Measurements from ENCODE around the gene LAMB3.
"Not testable (repeated sequence)": the region's sequence is repeated elsewhere in the genome, so short reads cannot be mapped to it uniquely, and the experiment has no call there.

Gene LAMB3

DNA sequence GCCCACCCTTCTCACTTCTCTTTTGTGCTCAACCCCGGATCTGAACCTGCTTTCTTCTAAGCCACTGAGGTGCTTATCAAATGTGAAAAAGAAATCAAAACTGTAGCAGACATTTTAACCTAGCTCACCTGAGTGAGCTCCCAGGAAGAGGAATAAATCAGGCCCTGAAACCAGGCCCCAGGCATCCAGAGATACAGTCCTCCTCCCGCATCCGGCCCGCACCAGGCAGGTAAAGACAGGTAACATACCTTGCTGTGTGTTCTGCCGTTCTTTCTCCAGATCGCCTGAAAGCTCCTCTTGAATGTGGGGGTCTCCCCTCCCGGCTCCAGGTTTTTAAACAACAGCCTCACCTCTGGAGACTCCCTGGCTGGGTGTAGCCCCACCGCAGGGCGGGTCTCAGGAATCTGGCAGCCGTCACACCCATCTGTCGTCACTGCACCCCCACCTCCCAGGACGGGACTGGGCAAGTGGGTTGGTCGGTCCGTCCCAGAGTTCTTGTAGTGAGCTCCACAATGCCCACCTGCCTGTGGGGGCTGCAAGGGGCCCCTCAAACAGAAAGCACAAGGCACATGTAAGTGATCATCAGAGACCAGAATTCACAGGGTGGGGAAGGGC, at the start of gene LAMB3:
TSS of gene LAMB3 (minus strand) at position 305 of the 615 bp plus-strand sequence. CDS start 1,481 bp downstream, outside the sequence.
- no peak for DNase-seq (ENCODE audit: low read depth, low spot score)

DNA sequence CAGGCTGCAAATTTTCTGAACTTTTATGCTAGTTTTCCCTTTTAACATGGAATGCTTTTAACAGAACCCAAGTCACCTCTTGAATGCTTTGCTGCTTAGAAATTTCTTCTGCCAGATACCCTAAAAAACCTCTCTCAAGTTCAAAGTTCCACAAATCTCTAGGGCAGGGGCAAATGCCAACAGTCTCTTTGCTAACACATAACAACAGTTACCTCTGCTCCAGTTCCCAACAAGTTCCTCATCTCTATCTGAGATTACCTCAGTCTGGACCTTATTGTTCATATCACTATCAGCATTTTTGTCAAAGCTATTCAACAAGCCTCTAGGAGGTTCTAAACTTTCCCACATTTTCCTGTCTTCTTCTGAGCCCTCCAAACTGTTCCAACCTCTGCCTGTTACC, 48.5 kb upstream of the LAMB3 start:
- not testable (repeated sequence) for DNase-seq (ENCODE audit: low read depth, low spot score)

DNA sequence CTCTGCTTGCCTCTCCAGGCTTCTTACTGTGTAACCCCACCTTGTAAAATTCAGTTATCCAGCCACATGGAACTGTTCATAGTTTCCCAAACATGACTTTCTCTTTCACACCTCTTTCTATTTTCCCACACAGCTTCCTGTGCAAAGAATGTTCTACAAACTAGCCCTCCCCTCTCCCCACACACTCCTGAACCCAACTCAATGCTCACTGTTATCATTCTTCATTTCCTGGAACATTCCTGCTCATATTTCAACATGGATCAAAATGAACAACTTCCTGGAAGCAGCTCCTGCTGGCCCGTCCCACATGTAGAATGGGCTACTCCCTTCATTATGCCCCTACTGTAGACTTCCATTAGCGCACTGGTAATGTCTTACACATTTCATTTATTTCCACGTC, 44.9 kb upstream of the LAMB3 start:
- DNase-seq (ENCODE audit: low read depth, low spot score), result no peak

DNA sequence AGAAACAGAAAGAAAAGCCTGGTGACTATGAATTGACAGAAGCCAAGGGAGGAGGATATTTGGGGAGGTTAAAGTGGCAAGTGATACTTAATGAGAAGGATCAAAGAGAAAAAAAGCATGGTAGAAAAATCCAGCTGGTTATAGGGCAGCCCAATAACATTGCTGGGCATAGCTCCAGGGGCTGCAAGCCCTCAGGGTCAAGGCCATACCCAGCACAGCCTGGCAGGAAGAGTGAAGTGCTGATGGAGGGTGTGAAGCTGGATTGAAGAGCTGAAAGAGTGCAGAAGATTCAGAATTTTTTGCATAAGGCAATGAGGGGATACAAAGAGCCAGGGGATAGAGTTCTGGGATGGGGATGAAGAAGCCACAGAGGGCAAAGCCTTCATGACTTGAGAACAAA, 44.4 kb upstream of the LAMB3 start:
- DNase-seq (ENCODE audit: low read depth, low spot score), result no peak

DNA sequence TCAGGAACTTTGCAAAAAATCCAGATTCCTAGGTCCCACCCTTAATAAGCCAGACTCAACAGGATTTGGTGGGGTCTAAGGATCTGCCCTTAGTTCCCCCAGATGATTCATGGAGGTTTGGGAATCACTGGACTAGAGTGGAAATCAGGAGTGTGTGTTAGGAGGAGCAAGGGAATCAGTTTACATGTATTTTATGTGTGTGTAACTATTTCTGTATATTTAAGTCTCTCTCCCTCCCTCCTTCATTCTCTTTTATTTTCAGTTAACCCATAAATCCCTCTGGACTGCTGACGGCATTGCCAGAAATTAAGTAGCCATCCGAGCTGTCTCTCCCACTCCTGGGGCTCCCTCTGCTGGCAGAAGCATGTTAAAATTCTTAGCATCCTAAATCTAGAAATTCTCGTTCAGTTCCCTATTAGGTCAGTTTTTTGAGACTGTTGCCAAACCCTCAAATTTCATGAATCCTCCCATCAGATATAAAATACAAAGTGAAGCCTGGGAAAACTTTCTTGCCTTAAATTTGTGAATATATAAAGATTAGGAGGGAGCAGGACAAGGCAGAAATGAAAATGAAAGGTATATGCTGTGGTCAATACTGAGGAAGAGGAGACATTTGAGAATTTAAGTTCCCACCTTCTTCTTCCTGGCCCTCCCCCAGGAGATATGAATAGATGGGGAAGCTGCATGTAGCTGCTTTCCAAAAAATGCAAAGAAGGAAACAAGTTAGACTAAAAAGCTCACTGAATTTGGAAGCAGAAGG, 40.7 kb upstream of the LAMB3 start:
- peak; percentile 84 for DNase-seq (ENCODE audit: low read depth, low spot score)

DNA sequence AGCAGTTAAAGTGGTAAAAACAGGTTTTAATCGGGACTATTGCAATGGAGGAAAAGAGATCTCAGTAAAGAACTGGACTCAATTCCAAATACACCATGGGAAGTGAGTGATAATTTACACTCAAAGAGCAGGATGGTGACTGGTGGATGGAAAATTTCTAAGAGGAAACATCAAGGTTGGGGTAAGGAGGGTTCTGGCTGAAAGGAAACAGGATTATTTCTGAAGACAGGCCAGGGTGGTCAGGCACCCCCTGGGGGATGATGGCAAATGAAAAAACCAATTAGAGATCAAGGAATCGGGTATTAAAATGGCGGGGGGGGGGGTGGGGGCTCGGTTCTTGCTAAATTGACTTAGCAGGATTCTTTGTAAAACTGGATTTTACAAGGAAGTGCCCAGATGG, 40.1 kb upstream of the LAMB3 start:
- no peak for DNase-seq (ENCODE audit: low read depth, low spot score)

DNA sequence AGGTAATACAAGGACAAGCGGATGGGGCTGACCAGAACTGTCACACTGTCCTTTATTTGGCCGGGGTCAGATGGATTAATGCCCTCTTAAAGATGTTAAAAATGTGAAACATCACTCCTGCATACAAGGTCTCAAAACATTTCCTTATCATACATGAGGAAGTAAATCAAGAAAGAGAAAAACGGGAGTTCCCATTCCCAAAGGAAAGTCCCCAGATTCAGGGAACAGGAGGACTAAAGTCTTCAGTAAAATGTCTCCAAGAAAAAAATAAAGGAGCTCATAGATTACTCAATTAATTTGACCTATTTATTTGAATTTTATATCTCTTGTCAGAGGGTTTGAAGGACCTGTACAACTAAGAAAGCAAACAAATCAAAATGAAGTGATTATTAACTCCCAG, 39.0 kb upstream of the LAMB3 start:
- DNase-seq (ENCODE audit: low read depth, low spot score), result no peak

DNA sequence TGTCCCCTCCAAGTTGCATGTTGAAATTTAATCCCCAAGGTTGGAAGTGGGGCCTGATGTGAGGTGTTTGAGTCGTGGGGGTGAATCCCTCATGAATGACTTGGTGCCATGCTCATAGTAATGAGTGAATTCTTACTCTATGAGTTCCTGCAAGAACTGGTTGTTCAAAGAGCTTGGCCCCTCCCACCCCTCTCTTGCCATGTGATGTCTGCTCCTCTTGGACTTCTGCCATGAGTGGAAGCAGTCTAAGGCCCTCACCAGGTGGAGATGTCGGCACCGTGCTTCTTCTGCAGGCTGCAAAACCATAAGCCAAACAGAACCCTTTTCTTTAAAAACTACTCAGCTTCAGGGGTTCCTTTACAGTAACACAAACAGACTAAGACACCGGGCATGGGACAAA, 37.3 kb upstream of the LAMB3 start:
- DNase-seq (ENCODE audit: low read depth, low spot score), result no peak

DNA sequence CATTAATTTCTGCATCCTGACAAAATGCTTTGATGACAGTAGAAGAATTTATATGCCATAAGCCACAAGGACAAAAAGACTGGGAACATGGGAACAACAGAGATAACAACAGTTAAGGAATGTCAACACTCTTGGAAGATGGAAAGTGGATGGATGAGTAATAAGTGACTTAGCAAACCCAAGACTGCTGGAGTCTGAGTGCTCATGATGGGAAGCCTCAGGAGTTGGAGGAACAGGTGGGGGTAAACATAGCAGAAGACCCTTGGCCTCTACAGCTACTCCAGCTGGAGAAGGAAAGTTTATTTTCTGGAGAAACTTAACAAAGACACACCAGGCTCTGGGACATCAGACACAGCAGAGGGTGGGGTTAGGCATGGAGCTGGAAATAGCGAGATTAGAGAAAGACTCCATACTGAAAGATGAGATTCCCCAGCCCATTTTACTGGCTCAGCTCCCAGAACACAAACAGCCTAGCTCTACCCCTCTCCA, 36.6 kb upstream of the LAMB3 start:
- peak; percentile 12 for DNase-seq (ENCODE audit: low read depth, low spot score)

DNA sequence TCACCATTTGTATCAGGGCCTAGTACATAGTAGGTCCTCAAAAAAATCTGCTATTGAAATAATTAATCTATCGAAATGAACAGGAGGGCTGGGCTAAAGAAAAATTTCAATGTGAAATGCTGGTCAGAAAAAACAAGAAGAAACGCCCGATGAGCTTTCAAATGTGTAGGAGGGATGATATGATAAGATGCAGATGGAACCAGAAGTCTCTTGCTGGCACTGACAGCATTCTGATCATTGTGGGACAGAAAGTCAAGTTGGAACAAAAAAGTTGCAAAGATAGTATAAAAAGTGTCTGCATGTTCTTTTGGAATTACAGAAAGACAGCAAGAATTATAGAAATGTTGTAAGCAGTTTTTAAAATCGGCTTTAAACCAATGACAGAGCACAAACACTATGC, 34.1 kb upstream of the LAMB3 start:
- DNase-seq (ENCODE audit: low read depth, low spot score), result no peak

DNA sequence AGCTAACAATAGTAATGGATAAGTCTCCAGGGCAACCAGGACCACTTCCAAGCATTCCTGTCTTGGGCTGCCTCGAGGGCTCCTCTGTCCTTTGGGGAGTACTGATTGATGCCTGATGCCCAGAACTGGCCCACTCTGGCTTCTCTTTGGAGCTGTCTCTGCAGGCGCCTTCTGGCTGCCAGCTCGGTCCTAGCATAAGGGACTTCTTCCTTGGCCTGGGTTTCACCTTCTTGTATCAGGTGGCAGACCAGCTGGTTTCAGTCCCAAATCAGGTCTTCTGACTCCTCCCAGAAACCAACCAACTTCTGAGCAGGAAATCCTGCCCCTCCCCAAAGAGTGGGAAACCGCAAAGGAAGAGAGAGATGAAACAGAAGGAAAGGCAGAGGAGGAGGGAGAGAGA, 33.6 kb upstream of the LAMB3 start:
- DNase-seq (ENCODE audit: low read depth, low spot score), result no peak

DNA sequence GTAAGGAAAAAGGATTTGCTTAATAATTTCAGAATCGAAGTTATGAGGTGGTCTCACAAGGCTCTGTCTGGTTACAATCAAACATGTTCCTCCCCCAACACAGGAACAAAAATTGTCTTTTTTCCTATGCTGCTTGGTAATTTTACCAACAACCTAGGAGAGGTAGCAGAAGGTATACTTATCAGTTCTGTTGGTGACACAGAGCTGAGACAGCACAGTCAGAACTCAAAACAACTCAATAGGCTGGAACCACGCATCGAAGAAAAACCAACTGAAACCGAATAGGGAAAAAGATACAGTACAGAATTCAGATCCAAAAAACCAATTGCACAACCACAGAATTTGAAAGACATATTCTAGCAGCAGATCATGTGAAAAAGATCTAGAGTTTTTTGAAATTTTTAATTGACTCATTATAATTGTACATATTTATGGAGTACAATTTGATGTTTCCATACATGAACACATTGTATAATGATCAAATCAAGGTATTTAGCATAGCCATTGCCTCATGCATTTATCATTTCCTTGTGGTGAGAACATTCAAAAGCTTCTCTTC, 26.8 kb upstream of the LAMB3 start:
- no peak for DNase-seq (ENCODE audit: low read depth, low spot score)

DNA sequence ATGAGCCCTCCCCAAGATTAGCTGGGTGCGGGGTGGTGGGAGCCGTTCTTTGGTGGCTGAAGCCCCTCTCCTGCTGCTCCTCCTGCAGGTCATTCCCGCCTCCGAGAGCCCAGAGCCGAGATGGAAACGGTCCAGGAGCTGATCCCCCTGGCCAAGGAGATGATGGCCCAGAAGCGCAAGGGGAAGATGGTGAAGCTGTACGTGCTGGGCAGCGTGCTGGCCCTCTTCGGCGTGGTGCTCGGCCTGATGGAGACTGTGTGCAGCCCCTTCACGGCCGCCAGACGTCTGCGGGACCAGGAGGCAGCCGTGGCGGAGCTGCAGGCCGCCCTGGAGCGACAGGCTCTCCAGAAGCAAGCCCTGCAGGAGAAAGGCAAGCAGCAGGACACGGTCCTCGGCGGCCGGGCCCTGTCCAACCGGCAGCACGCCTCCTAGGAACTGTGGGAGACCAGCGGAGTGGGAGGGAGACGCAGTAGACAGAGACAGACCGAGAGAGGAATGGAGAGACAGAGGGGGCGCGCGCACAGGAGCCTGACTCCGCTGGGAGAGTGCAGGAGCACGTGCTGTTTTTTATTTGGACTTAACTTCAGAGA, 23.4 kb upstream of the LAMB3 start:
- peak; percentile 59 for DNase-seq (ENCODE audit: low read depth, low spot score)

DNA sequence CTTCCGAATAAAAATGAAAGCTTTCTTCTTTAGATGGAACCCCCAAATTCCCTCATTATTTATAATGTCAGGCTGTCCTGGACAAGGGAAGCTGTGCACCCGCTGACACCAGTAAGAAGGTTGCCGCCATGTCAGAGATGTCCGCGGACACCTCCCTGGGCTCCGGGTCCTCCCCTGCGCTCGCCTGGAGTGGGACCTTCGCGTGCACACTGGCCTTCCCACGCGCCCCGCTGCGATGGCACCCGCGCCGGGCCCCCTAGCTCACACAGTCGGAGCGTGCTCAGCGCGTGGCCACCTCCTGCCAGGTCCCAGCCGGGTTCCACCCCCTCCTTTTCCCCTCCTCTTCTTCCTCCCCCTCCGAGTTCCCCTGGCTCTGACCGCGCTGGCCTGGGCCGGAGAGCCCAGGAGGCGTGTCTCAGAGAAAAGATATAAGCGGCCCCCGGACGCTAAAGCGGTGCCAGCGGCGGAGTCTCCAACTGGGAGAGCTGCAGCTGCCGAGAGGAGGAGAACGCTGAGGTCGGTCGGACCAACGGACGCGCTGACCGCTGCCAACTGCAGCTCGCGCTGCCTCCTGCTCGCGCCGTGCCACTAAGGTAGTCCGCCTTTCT, 22.8 kb upstream of the LAMB3 start, which contains the start of gene G0S2:
TSS of gene G0S2 (plus strand) at position 456 of the 608 bp plus-strand sequence. CDS start 273 bp downstream, outside the sequence.
- DNase-seq (ENCODE audit: low read depth, low spot score), result peak; percentile 66

DNA sequence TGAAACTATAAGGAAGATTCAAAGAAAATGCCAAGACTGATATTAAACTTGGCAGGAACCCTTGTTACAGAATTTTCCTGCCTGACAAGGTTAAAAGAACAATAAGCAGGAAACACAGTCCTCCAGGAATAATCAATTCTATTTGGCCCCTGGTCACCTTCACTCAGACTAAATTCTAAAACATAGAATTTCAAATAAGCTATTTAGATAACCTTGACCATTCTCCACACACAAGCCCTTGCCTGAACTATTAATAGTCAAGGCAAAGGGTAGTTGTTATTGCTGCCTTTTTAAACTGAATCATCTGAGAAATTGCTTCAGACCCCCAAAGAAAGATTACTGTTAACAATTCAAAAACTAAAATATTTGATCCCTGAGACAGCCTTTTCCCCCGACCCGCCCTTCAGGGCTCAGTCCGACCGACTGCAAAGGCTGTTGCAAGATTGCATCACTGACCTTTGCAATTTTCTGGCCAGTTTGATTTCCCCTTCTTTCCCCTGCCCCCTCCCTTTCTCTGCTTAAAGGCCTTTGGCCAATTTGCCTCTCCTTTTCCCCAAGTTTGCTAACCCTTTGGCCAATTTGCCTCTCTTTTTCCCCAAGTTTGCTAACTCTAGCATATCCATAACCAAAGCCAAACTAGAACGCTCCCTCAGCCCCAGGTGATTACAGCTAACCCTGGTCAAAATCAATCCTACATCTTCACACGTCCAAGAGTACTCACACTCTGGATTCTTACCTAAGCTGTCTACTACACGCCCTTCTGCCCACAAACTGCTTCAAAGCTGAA, 21.6 kb upstream of the LAMB3 start:
- no peak for DNase-seq (ENCODE audit: low read depth, low spot score)

DNA sequence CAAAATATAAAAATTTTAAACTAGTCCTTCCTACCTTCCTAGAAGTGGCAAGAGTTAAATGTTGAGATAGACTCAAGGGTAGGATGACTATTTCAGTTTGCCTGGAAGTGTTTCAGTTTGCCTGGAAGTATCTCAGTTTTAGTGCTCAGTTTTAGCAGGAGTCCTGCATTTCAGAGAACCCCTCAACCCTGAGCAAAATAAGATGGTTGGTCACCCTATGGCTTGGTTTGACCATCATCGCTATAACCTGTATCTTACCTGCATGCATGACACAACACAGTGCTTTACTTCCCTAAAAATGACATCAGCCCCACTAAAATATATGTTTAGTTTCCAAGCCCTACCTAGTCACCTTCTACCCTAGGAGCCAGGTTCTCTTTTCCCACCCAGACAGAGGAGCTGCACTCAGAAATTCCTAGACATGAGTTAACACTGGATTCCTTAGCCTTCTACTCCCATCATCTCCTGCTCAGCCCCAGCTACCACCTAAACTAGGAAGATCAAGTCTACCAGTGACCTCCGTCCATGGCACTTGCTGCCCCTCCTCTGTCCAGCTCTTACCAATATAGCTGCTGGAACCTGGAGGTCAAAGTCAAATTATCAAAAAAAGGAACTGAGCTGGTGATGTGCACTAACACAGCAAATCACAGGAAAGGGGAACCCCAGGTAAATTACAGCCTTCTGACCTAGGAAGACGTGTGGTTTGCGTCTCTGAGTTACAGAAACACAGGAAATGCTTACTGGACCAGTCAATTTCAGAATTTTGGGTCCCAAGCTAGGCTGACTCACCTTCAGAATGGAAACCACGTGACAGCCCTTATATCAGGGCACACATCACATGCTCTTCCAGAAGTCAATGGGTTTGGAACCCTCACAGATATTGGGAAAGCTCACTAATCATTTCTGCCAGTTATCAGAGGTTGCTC, 20.7 kb upstream of the LAMB3 start:
- no peak for DNase-seq (ENCODE audit: low read depth, low spot score)

DNA sequence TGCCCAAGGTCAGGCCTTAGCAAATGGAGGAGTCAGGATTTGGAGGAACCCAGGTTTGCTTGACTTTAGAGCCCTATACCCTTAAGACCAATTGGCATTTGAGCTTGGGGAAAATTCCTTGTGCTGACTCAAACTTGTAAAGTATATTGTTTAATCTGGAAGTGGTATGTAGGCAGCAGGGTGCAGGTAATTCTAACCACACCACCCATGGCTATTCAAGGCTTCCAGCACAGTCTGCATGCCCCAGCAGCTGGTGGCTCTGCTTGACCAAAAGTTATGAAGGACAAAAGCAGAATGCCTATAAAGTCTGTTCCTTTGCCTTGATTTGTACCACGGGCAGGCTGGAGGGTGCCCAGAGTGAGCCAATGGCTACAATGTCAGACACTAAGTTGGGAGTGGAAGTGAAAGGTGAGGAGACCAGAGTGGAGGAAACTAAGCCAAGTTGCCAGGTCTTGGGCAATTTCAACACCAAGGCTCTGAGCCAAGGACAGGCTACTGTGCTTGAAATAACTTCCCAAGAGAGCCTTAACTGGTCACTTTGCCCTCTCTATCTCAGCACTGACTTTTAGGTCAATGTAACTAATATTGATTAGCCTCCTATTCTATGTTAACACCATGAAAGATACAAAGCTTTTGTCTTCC, 18.3 kb upstream of the LAMB3 start:
- no peak for DNase-seq (ENCODE audit: low read depth, low spot score)

DNA sequence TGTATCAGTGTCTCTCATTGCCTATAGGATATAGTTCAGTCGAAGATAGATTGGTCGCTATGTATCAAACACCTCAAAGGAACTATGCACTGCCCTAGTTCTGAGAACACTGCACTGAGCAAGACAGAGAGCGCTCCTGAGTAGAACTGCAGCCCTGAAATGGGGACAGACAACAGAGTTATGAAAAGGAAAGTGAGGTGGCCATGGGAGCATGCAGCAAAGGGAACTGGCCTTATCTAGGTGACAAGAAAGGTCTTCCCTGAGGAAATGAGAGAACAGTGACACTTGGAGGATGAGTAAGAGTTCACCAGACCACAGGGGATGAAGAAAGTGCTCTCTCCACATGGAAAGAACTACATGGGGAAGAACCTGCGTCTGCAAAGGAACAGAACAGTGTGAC, 15.5 kb upstream of the LAMB3 start:
- DNase-seq (ENCODE audit: low read depth, low spot score), result no peak

DNA sequence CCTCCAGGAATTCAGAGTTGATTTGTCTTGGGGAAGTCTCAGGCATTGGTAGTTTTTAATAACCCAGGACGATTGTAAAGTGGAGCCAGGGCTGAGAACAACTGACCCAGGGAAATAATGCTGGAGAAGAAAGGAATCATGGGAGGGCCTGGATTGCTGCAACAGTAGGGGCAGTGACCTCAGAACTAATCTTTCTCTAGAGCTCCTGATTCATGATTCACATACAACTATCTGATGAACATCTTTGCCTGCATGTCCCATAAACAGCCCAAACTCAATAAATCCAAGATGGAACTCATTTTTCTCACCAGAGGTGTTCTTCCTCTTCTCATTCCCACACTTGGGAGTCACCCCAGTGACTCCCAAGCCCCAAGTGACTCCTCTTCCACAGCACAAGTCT, 14.9 kb upstream of the LAMB3 start:
- no peak for DNase-seq (ENCODE audit: low read depth, low spot score)

DNA sequence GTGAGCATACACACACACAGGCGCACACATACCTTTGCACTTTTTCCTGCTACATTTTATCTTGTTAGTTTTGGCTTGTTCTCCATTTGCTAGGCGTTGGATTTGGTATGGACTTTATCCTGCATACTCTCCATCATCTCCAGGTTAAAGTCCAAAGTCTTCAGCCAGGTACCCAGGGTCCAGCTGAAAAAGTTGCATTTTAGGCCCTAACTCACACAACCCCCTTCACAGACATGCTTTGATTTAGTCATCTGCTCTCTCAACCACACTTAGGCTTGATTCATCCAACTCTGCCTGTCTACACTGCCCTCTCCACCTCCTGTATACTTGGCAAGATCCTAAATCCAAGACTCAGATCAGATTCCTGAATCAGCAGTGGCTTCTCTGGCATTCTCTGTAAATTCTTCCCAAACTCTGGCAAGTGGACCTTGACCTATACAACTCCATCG, 10.7 kb upstream of the LAMB3 start:
- no peak for DNase-seq (ENCODE audit: low read depth, low spot score)

Data from astrocyte of the hippocampus (primary cell).